Effector memory CD8-positive, alpha-beta T cell (primary cell): ENCODE results near the gene TMEM86A.
"Not testable (repeated sequence)": the region's sequence is repeated elsewhere in the genome, so short reads cannot be mapped to it uniquely, and the experiment has no call there.

Source experiments
- ATAC-seq: fragments of 150-1000 bp; cut with Tn5 transposase; replicated peaks from 2 replicates; pipeline ENCODE4 v1.10.0; 2021; ENCODE audit warnings: mild to moderate bottlenecking, moderate library complexity
- DNase-seq, 3 experiments: peaks; one replicate each; pipeline ENCODE4 v3.0.0; 2021
- H3K27ac Mint-ChIP-seq, 2 donors: one replicate each; pipeline ENCODE4 v1.8.0; 2022; ENCODE audit warnings: mild to moderate bottlenecking in 2 of 2, mixed read lengths in 2 of 2, moderate library complexity in 2 of 2
- H3K27me3 Mint-ChIP-seq, 2 donors: one replicate each; pipeline ENCODE4 v1.8.0; 2022; ENCODE audit warnings: mixed read lengths in 2 of 2
- H3K36me3 Mint-ChIP-seq: one replicate; pipeline ENCODE4 v1.8.0; 2022; ENCODE audit warnings: mild to moderate bottlenecking, moderate library complexity, mixed read lengths; ENCODE audit not compliant: insufficient read depth
- H3K4me1 Mint-ChIP-seq, 2 donors: one replicate each; pipeline ENCODE4 v1.8.0; 2022; ENCODE audit warnings: low read depth in 2 of 2, mixed read lengths in 2 of 2
- H3K4me3 Mint-ChIP-seq, 2 donors: one replicate each; pipeline ENCODE4 v1.8.0; 2022; ENCODE audit warnings: mild to moderate bottlenecking in 2 of 2, mixed read lengths in 2 of 2, moderate library complexity in 2 of 2
- H3K9me3 Mint-ChIP-seq, 2 donors: one replicate each; pipeline ENCODE4 v1.8.0; 2022; ENCODE audit warnings: mixed read lengths in 2 of 2

Gene TMEM86A

DNA sequence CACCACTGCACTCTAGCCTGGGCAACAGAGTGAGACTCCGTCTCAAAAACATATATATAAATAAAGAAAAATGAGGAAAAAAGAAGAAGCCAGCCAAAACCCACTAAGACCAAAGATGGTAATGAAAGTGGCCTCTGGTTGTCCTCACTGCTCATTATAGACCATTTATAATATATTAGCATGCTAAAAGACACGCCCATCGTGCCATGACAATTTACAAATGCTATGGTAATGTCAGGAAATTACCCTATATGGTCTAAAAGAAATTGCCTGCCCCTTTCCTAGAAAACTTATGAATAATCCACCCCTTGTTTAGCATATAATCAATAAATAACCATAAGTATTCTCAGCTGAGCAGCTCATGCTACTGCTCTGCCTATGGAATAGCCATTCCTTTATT lies 16.1 kb upstream of the TMEM86A start:
- DNase-seq (no peak), ATAC-seq (no peak)
- H3K36me3 Mint-ChIP-seq = no peaks in the 10 kb centered on the region
- no peak overlapping the region for H3K4me3 Mint-ChIP-seq
- H3K4me1 Mint-ChIP-seq = no peaks in the 10 kb centered on the region
- H3K9me3 Mint-ChIP-seq = no peaks in the 10 kb centered on the region
- H3K27me3 Mint-ChIP-seq = peaks cover 0 to 6% of the 10 kb centered on the region in 2 donors
- H3K27ac Mint-ChIP-seq = no peak overlapping the region

DNA sequence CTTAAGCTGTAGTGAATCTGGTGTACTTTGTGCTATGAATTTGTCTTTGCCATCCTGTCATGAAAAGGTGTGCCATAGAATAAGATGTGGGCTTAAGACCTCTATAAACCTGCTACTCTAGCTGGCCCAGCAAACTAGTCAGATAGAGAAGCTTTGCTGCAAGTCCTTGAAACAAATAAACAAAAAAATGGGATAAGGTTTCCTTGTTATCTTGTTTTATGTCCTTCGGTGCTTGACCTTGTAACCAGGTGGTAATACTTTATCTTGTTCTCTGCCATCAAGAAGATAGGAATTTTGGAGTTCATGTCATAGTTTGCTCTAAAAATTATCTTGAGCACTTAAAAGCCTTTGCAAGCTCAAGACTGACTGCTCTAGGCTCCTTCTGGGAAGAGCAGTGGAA lies 14.3 kb upstream of the TMEM86A start:
- no peaks in the 10 kb centered on the region for H3K36me3 Mint-ChIP-seq
- peaks cover 0 to 6% of the 10 kb centered on the region in 2 donors for H3K27me3 Mint-ChIP-seq
- DNase-seq = no peak
- H3K4me1 Mint-ChIP-seq = no peaks in the 10 kb centered on the region
- H3K4me3 Mint-ChIP-seq = no peak overlapping the region
- no peaks in the 10 kb centered on the region for H3K9me3 Mint-ChIP-seq
- no peak for ATAC-seq
- H3K27ac Mint-ChIP-seq = no peak overlapping the region

GRCh38 chr11:18691467-18692140 lies 7.0 kb upstream of the TMEM86A start:
- not testable (repeated sequence) for H3K4me3 Mint-ChIP-seq, H3K27me3 Mint-ChIP-seq, H3K9me3 Mint-ChIP-seq, DNase-seq, H3K27ac Mint-ChIP-seq, H3K36me3 Mint-ChIP-seq, H3K4me1 Mint-ChIP-seq, ATAC-seq

- Mint-ChIP-seq H3K36me3 (peaks cover under 1% of the 10 kb centered on the region), H3K27me3 (no peaks in the 10 kb centered on the region), H3K4me1 (peaks cover 4 to 5% of the 10 kb centered on the region in 2 donors), H3K27ac (no peak overlapping the region), H3K9me3 (no peaks in the 10 kb centered on the region), H3K4me3 (no peak overlapping the region)
- no peak for DNase-seq
- no peak for ATAC-seq
Observed at GRCh38 chr11:18692941-18693760, 5.4 kb upstream of the TMEM86A start.

- DNase-seq (no peak), ATAC-seq (no peak)
- Mint-ChIP-seq H3K27me3 (no peaks in the 10 kb centered on the region), H3K36me3 (peaks cover 15% of the 10 kb centered on the region), H3K27ac (no peak overlapping the region), H3K4me1 (peaks cover 14 to 17% of the 10 kb centered on the region in 2 donors), H3K9me3 (no peaks in the 10 kb centered on the region), H3K4me3 (no peak overlapping the region)
Observed at GRCh38 chr11:18696638-18697225, 1.8 kb upstream of the TMEM86A start.

DNA sequence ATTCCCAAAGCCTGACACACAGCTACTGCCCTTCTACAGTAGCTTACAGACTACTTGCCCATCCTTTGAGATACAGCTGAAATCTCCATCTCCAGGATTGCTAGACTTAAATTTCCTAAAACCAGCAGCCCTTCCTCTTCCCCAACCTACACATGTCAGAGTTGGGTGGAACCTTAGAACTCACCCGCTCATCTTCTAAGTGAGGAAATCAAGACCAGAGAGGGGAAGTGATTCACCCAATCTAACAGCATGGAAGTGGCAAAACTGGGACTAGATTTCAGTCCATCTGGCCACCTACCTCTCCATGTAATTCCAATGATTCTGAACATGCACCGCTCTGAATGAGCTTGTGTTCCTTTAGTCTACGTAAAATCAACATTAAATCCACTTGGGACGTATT lies 1.0 kb upstream of the TMEM86A start:
- DNase-seq = no peak

DNA sequence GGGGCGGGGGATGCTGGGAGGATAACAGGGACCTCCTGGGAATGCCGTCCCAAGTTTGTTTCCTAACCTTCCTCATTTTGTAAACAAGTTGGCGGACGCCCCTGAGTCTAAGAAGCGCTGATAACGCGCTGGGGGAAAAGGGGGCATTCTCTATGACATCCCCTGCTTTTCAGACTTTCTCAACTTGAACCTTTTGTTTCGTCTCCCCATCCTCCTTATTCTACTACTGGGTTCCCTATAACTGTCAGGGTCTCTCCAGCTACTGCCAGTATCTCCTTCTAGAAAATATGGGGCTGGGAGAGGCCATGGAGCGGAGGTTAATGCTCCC lies 654 bp downstream of the TMEM86A start:
- Mint-ChIP-seq H3K4me1 (peaks cover 14 to 17% of the 10 kb centered on the region in 2 donors), H3K4me3 (peak overlapping the region; percentile 80 to 84), H3K27ac (peak overlapping the region; percentile 84 to 86), H3K9me3 (no peaks in the 10 kb centered on the region), H3K27me3 (no peaks in the 10 kb centered on the region), H3K36me3 (peaks cover 15% of the 10 kb centered on the region)
- DNase-seq (no peak), ATAC-seq (no peak)

More for the DNA sequence above, 1.0 kb upstream of the TMEM86A start:
- Mint-ChIP-seq H3K4me1 (peaks cover 14 to 17% of the 10 kb centered on the region in 2 donors), H3K27me3 (no peaks in the 10 kb centered on the region), H3K36me3 (peaks cover 15% of the 10 kb centered on the region), H3K27ac (peak overlapping the region; percentile 64 to 83), H3K9me3 (no peaks in the 10 kb centered on the region), H3K4me3 (peak overlapping the region; percentile 80 to 84)
- no peak for ATAC-seq

- DNase-seq (no peak), ATAC-seq (no peak)
- Mint-ChIP-seq H3K36me3 (peaks cover 15% of the 10 kb centered on the region), H3K4me3 (peak overlapping the region; percentile 80 to 84), H3K27ac (peak overlapping the region; percentile 84 to 86), H3K27me3 (no peaks in the 10 kb centered on the region), H3K9me3 (no peaks in the 10 kb centered on the region), H3K4me1 (peaks cover 14 to 17% of the 10 kb centered on the region in 2 donors)
Observed at GRCh38 chr11:18699848-18700261, 1.3 kb downstream of the TMEM86A start.

DNA sequence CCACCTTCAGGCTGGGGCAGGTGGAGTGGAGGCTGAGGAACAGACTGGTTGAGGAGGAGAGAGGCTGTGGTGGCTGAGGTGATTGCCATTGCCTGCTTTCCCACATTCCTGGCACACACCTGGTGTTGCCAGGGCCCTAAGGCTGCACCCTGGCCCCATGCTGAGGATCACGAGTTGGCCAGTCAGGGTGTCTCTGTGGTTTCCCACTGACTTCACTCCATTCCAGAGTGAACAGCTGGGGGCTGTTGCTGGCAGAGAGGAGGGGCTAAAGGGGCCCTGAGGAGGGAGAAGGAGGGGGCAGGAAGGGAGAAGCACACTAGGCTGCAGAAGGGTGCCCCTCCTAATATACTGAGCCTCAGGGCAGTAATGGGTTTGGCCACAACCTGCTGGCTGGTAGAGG lies 1.8 kb downstream of the TMEM86A start:
- Mint-ChIP-seq H3K36me3 (peaks cover 15% of the 10 kb centered on the region), H3K4me1 (peaks cover 16 to 21% of the 10 kb centered on the region in 2 donors), H3K4me3 (peak overlapping the region; percentile 80 to 84), H3K27me3 (no peaks in the 10 kb centered on the region), H3K27ac (peak overlapping the region; percentile 84 to 86), H3K9me3 (no peaks in the 10 kb centered on the region)
- no peak for ATAC-seq
- no peak for DNase-seq

DNA sequence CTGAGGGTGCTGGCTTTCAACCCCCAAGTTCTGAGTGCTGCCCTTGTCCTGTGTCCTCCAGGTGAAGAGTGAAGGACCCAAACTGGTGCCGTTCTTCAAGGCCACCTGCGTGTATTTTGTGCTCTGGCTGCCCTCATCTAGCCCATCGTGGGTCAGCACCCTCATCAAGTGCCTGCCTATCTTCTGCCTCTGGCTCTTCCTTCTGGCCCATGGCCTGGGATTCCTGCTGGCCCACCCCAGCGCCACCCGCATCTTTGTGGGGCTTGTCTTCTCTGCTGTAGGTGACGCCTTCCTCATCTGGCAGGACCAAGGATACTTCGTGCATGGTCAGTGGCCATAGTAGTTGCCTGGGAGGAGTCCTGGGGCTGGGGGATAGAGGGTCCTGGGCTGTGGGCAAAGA lies 2.3 kb downstream of the TMEM86A start:
- ATAC-seq (no peak), DNase-seq (no peak)
- peak overlapping the region; percentile 11 to 86 for H3K27ac Mint-ChIP-seq
- H3K4me1 Mint-ChIP-seq = peaks cover 21 to 22% of the 10 kb centered on the region in 2 donors
- no peaks in the 10 kb centered on the region for H3K27me3 Mint-ChIP-seq
- no peaks in the 10 kb centered on the region for H3K9me3 Mint-ChIP-seq
- H3K36me3 Mint-ChIP-seq = peaks cover 15% of the 10 kb centered on the region
- no peak overlapping the region for H3K4me3 Mint-ChIP-seq

DNA sequence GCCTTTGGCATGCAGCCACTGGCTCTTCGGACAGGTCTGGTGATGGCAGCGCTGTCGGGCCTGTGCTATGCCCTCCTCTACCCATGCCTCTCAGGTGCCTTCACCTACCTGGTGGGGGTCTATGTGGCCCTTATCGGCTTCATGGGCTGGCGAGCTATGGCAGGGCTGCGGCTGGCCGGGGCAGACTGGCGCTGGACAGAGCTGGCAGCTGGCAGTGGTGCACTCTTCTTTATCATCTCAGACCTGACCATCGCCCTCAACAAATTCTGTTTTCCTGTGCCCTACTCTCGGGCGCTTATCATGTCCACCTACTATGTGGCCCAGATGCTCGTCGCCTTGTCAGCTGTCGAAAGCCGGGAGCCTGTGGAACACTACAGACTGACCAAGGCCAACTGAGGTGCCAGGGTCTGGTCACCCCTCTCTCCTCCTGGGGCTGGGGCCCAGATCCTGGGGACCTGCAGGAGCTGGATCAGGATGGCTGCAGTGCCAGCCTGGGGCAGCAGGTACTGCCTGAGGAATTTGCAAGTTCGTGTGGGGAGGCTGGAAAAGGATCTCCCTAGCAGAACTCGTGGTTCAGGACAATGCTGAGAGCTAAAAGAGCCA lies 3.1 kb downstream of the TMEM86A start:
- Mint-ChIP-seq H3K4me1 (peaks cover 26 to 27% of the 10 kb centered on the region in 2 donors), H3K36me3 (peaks cover 19% of the 10 kb centered on the region), H3K9me3 (no peaks in the 10 kb centered on the region), H3K27me3 (peaks cover 5 to 6% of the 10 kb centered on the region in 2 donors), H3K4me3 (no peak overlapping the region), H3K27ac (peak overlapping the region in 1 of 2 donors; percentile 11)
- ATAC-seq (no peak), DNase-seq (no peak)

GRCh38 chr11:18703001-18703763 lies 4.6 kb downstream of the TMEM86A start:
- H3K36me3 Mint-ChIP-seq = peaks cover 20% of the 10 kb centered on the region
- H3K27ac Mint-ChIP-seq = no peak overlapping the region
- ATAC-seq = no peak
- no peaks in the 10 kb centered on the region for H3K9me3 Mint-ChIP-seq
- peaks cover 24 to 26% of the 10 kb centered on the region in 2 donors for H3K4me1 Mint-ChIP-seq
- no peak overlapping the region for H3K4me3 Mint-ChIP-seq
- H3K27me3 Mint-ChIP-seq = peaks cover 8 to 10% of the 10 kb centered on the region in 2 donors
- DNase-seq = no peak
